Stimulated activated CD4-positive, alpha-beta T cell treated with anti-CD3 and anti-CD28 coated beads, Interleukin-4, amount 100 ng/mL, for 4 hours (primary cell): Measurements from ENCODE around the gene MRPL40.
"Not testable (repeated sequence)": the region's sequence is repeated elsewhere in the genome, so short reads cannot be mapped to it uniquely, and the experiment has no call there.

ENCODE experiments used
- DNase-seq, 2 experiments: peaks; one replicate each; pipeline ENCODE4 v3.0.0-alpha.2; 2020

Gene MRPL40

GRCh38 chr22:19442166-19442565, 9.8 kb downstream of the MRPL40 start:
- no peak for DNase-seq

- no peak for DNase-seq
Observed at GRCh38 chr22:19443544-19444211, 11.3 kb downstream of the MRPL40 start.

- DNase-seq = not testable (repeated sequence)
Observed at GRCh38 chr22:19445279-19445982, 13.1 kb downstream of the MRPL40 start.

- DNase-seq = no peak
Observed at GRCh38 chr22:19446603-19447329, 14.4 kb downstream of the MRPL40 start.

GRCh38 chr22:19447330-19448075, 15.2 kb downstream of the MRPL40 start, which contains the start of gene C22orf39:
C22orf39 (minus strand) TSS chr22:19447711; CDS start chr22:19447688, 23 bp downstream.
- peak; percentile 76 to 88 for DNase-seq

- no peak for DNase-seq
Observed at GRCh38 chr22:19448076-19448607, 15.8 kb downstream of the MRPL40 start.

- no peak for DNase-seq
Observed at GRCh38 chr22:19448739-19449421, 16.5 kb downstream of the MRPL40 start.

GRCh38 chr22:19449422-19449767, 17.1 kb downstream of the MRPL40 start:
- no peak for DNase-seq

GRCh38 chr22:19450363-19451175, 18.2 kb downstream of the MRPL40 start:
- no peak for DNase-seq

- DNase-seq = no peak
Observed at GRCh38 chr22:19451570-19451969, 19.2 kb downstream of the MRPL40 start.

GRCh38 chr22:19453718-19454117, 21.4 kb downstream of the MRPL40 start:
- DNase-seq = no peak

GRCh38 chr22:19454156-19454555, 21.8 kb downstream of the MRPL40 start:
- DNase-seq = peak in 1 of 2 experiments; percentile 59

GRCh38 chr22:19455033-19455432, 22.7 kb downstream of the MRPL40 start:
- DNase-seq = no peak

GRCh38 chr22:19455585-19456370, 23.4 kb downstream of the MRPL40 start:
- DNase-seq = no peak

- DNase-seq = no peak
Observed at GRCh38 chr22:19456541-19456940, 24.2 kb downstream of the MRPL40 start.

- no peak for DNase-seq
Observed at GRCh38 chr22:19457828-19458428, 25.6 kb downstream of the MRPL40 start.

- no peak for DNase-seq
Observed at GRCh38 chr22:19460036-19460435, 27.7 kb downstream of the MRPL40 start.

- no peak for DNase-seq
Observed at GRCh38 chr22:19461506-19461905, 29.2 kb downstream of the MRPL40 start.

GRCh38 chr22:19463008-19463407, 30.7 kb downstream of the MRPL40 start:
- DNase-seq = no peak
